ENCODE results near the gene LIN7A. TPM values are rescaled to one million over a fixed set of nuclear protein-coding genes. Genes with fewer than 3 reads are reported as not detected.

Gene LIN7A, protein sequence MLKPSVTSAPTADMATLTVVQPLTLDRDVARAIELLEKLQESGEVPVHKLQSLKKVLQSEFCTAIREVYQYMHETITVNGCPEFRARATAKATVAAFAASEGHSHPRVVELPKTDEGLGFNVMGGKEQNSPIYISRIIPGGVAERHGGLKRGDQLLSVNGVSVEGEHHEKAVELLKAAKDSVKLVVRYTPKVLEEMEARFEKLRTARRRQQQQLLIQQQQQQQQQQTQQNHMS
- 7.0 and 12.7 TPM in 2 replicates for total RNA-seq

DNA sequence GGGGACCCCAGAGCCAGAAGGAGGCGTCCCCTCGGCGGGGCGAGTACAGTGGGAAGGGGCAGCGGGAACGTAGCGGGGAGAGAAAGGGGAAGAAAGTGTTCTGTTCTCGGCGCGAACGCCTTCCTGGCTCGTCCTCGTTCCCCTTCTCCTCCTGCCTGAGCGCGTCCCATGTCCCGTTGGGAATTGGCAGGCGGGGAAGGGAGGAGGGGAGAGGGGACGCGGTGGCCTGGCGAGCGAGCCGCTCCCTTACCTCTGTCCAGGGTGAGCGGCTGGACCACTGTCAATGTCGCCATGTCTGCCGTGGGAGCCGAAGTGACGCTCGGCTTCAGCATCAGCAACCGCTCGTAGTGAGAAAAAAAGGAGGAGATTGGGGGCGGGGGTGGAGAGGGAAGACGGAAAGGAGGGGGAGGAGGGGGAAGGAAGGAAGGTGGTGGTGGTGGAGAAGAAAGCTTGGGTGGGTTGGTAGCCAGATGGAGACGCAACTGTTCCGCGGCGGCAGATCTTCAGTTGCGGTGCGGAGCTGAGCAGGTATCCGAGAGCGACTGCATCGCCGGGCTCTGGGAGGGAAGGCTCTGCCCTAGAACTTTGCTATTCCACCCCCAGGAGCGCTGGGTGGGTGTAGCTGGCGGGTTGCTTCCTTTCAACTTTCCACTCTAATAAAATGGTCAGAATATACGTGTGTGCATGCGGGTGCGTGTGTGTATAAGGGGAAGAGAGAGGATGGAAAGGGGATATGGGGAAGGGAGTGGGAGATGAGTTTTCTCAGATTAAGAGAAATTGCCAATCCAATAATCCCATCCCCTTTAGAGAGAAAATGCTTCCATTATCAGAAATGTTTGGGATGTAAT, at the start of gene LIN7A:
LIN7A (minus strand) TSS at position 544 of the 848 bp plus-strand sequence; CDS start at position 332, 212 bp downstream.

Other genes with a start within 250 kb of the LIN7A start
- gene MYF6, start 230.3 kb downstream of the LIN7A start, total RNA-seq: not detected in 2 replicates
- not detected in 2 replicates for gene MYF5, start 221.0 kb downstream of the LIN7A start, total RNA-seq
- 14.5 and 22.3 TPM in 2 replicates for gene ACSS3, start 140.1 kb upstream of the LIN7A start, total RNA-seq